Neural progenitor cell (in vitro differentiated cells): Measurements from ENCODE around the gene LSM2. TPM values are rescaled to one million over a fixed set of nuclear protein-coding genes. Genes with fewer than 3 reads are reported as not detected.
A peak's percentile ranks its signal among the peaks of the same experiment; 100 is the strongest.

Experiments used
- DNase-seq: peaks from one replicate; pipeline ENCODE4 v3.0.0-alpha.2; 2016; ENCODE audit warnings: low spot score
- H2AFZ ChIP-seq: fragments of 200-600 bp; sonication (generic); replicated peaks from 2 replicates; pipeline ENCODE4 v1.6.1; 2016; ENCODE audit warnings: antibody characterized with exemption
- H3F3A ChIP-seq: fragments of 200-600 bp; sonication (generic); 2 replicates; pipeline ENCODE4 v1.6.1; 2016; ENCODE audit warnings: antibody characterized with exemption, low read depth
- H3K27ac ChIP-seq: fragments of 200-600 bp; sonication (generic); 2 replicates; pipeline ENCODE4 v1.5.1; 2016; ENCODE audit warnings: mild to moderate bottlenecking
- H3K27me3 ChIP-seq: fragments of 200-600 bp; sonication (generic); 2 replicates; pipeline ENCODE4 v1.6.1; 2016; ENCODE audit warnings: mild to moderate bottlenecking, moderate library complexity
- H3K36me3 ChIP-seq: fragments of 200-600 bp; sonication (generic); 2 replicates; pipeline ENCODE4 v1.5.1; 2016
- H3K4me1 ChIP-seq: fragments of 200-600 bp; sonication (generic); 2 replicates; pipeline ENCODE4 v1.6.1; 2016; ENCODE audit warnings: mixed run types
- H3K4me2 ChIP-seq: fragments of 200-600 bp; sonication (generic); 2 replicates; pipeline ENCODE4 v1.6.1; 2016
- H3K4me3 ChIP-seq: fragments of 200-600 bp; sonication (generic); 2 replicates; pipeline ENCODE4 v1.5.1; 2016
- H3K79me2 ChIP-seq: fragments of 200-600 bp; sonication (generic); 2 replicates; pipeline ENCODE4 v1.6.1; 2016; ENCODE audit warnings: low read depth
- H3K9ac ChIP-seq: fragments of 200-600 bp; sonication (generic); 2 replicates; pipeline ENCODE4 v1.6.1; 2016
- H3K9me3 ChIP-seq: fragments of 200-600 bp; sonication (generic); 2 replicates; pipeline ENCODE4 v1.5.1; 2016; ENCODE audit warnings: low read depth
- H4K20me1 ChIP-seq: fragments of 200-600 bp; sonication (generic); 2 replicates; pipeline ENCODE4 v1.6.1; 2016; ENCODE audit warnings: low read depth
- H3K27ac Mint-ChIP-seq: 3 replicates; pipeline ENCODE4 v1.8.0; 2021; ENCODE audit warnings: mixed read lengths
- H3K27me3 Mint-ChIP-seq: 2 replicates; pipeline ENCODE4 v1.8.0; 2022; ENCODE audit warnings: low read depth, mild to moderate bottlenecking, inconsistent platforms, moderate library complexity, mixed read lengths; ENCODE audit not compliant: insufficient read depth
- H3K36me3 Mint-ChIP-seq: 3 replicates; pipeline ENCODE4 v1.8.0; 2021; ENCODE audit warnings: mixed read lengths
- H3K4me1 Mint-ChIP-seq: 3 replicates; pipeline ENCODE4 v1.8.0; 2021; ENCODE audit warnings: mixed read lengths
- H3K4me3 Mint-ChIP-seq: 3 replicates; pipeline ENCODE4 v1.8.0; 2021; ENCODE audit warnings: mild to moderate bottlenecking, moderate library complexity, mixed read lengths
- H3K9me3 Mint-ChIP-seq: 3 replicates; pipeline ENCODE4 v1.8.0; 2020; ENCODE audit warnings: mixed read lengths
- CTCF ChIP-seq: fragments of 200-600 bp; sonication (generic); IDR thresholded peaks from 2 replicates; pipeline ENCODE4 v1.5.1; 2017; ENCODE audit warnings: antibody characterized with exemption, mild to moderate bottlenecking
- EZH2 ChIP-seq: fragments of 200-600 bp; sonication (generic); IDR thresholded peaks from 2 replicates; pipeline ENCODE4 v1.6.1; 2017; ENCODE audit warnings: antibody characterized with exemption, mild to moderate bottlenecking, moderate library complexity
- EZH2phosphoT487 ChIP-seq: fragments of 200-600 bp; sonication (generic); IDR thresholded peaks from 2 replicates; pipeline ENCODE4 v1.6.1; 2017; ENCODE audit warnings: antibody characterized with exemption
- small RNA-seq: library from RNA; depleted of rRNA; stranded (forward); fragments of <200 nt; gene quantifications from one replicate; pipeline ENCODE3, GENCODE V24; 2015
- total RNA-seq: library from RNA; depleted of rRNA; stranded (reverse); fragments of >200 nt; gene quantifications from 2 replicates; pipeline ENCODE4 v1.2.3, GENCODE V29; 2015; ENCODE audit warnings: low replicate concordance

The LSM2 gene
- total RNA-seq, 1 donor from 2014 or later, result 105 TPM

GRCh38 chr6:31752739-31753319 lies 53.9 kb downstream of the LSM2 start:
- no peak overlapping the region for H3K4me3 ChIP-seq
- no peak overlapping the region for H3K4me2 ChIP-seq
- no peaks in the 10 kb centered on the region for H3K79me2 ChIP-seq
- no peak overlapping the region for H3K9ac ChIP-seq
- no peaks in the 10 kb centered on the region for H3K36me3 ChIP-seq
- H3K27ac Mint-ChIP-seq, result no peak overlapping the region
- H3K36me3 Mint-ChIP-seq, result peaks cover 8% of the 10 kb centered on the region
- TF ChIP-seq EZH2, result no peak
- TF ChIP-seq EZH2phosphoT487, result no peak
- TF ChIP-seq CTCF, result no peak
- no peaks in the 10 kb centered on the region for H4K20me1 ChIP-seq
- H3K4me3 Mint-ChIP-seq, result no peak overlapping the region
- no peaks in the 10 kb centered on the region for H3K4me1 ChIP-seq
- no peaks in the 10 kb centered on the region for H3K27me3 ChIP-seq
- no peaks in the 10 kb centered on the region for H3K9me3 ChIP-seq
- H3K4me1 Mint-ChIP-seq, result no peaks in the 10 kb centered on the region
- no peak overlapping the region for H3K27ac ChIP-seq
- no peaks in the 10 kb centered on the region for H3K9me3 Mint-ChIP-seq
- no peak for DNase-seq
- H3K27me3 Mint-ChIP-seq, result peaks cover 4% of the 10 kb centered on the region
- no peak overlapping the region for H2AFZ ChIP-seq
- peaks cover 6% of the 10 kb centered on the region for H3F3A ChIP-seq

- TF ChIP-seq CTCF, result no peak
- no peak for TF ChIP-seq EZH2phosphoT487
- TF ChIP-seq EZH2, result no peak
- no peaks in the 10 kb centered on the region for H3K36me3 ChIP-seq
- no peaks in the 10 kb centered on the region for H3K4me1 ChIP-seq
- Mint-ChIP-seq H3K4me3 (no peak overlapping the region), H3K27me3 (peaks cover 5% of the 10 kb centered on the region), H3K27ac (no peak overlapping the region), H3K9me3 (no peaks in the 10 kb centered on the region), H3K36me3 (peaks cover 15% of the 10 kb centered on the region), H3K4me1 (peaks cover 5% of the 10 kb centered on the region)
- H3K9ac ChIP-seq, result no peak overlapping the region
- no peak for DNase-seq
- no peak overlapping the region for H3K4me2 ChIP-seq
- H3K79me2 ChIP-seq, result no peaks in the 10 kb centered on the region
- peaks cover 6% of the 10 kb centered on the region for H3F3A ChIP-seq
- no peaks in the 10 kb centered on the region for H3K9me3 ChIP-seq
- H4K20me1 ChIP-seq, result no peaks in the 10 kb centered on the region
- no peak overlapping the region for H2AFZ ChIP-seq
- H3K27ac ChIP-seq, result no peak overlapping the region
- no peak overlapping the region for H3K4me3 ChIP-seq
- no peaks in the 10 kb centered on the region for H3K27me3 ChIP-seq
These were observed 56.2 kb downstream of the LSM2 start for GRCh38 chr6:31750411-31751022.

- peak overlapping the region; percentile 26 for H3K27ac Mint-ChIP-seq
- H3K27me3 Mint-ChIP-seq, result peaks cover 6% of the 10 kb centered on the region
- H3K4me3 Mint-ChIP-seq, result no peak overlapping the region
- no peaks in the 10 kb centered on the region for H3K79me2 ChIP-seq
- no peak overlapping the region for H3K4me3 ChIP-seq
- H3K9me3 ChIP-seq, result no peaks in the 10 kb centered on the region
- no peaks in the 10 kb centered on the region for H4K20me1 ChIP-seq
- no peaks in the 10 kb centered on the region for H3K27me3 ChIP-seq
- H3F3A ChIP-seq, result peaks cover 14% of the 10 kb centered on the region
- TF ChIP-seq EZH2 (no peak), EZH2phosphoT487 (no peak), CTCF (no peak)
- no peak overlapping the region for H3K9ac ChIP-seq
- peaks cover 10% of the 10 kb centered on the region for H3K4me1 ChIP-seq
- H3K4me2 ChIP-seq, result no peak overlapping the region
- H3K36me3 ChIP-seq, result no peaks in the 10 kb centered on the region
- peaks cover 20% of the 10 kb centered on the region for H3K36me3 Mint-ChIP-seq
- H2AFZ ChIP-seq, result no peak overlapping the region
- no peaks in the 10 kb centered on the region for H3K9me3 Mint-ChIP-seq
- H3K4me1 Mint-ChIP-seq, result peaks cover 12% of the 10 kb centered on the region
- no peak overlapping the region for H3K27ac ChIP-seq
- DNase-seq, result no peak
These were observed 57.3 kb downstream of the LSM2 start for GRCh38 chr6:31749301-31750036.

Small RNAs within 50 kb of the gene (small RNA-seq; reads per million reads assigned to genes)
- gene MSH5-SAPCD1, result not detected
- gene RF00019, result not detected
- gene RNU6-850P, result not detected
- not detected for gene SAPCD1
- 186 reads per million, percentile 99 among the genes with 10 or more reads in this experiment for gene SNORD48
- gene SNORD52, result not detected

Other genes with a start within 250 kb of the LSM2 start
- gene LTA, start 234.7 kb downstream of the LSM2 start, total RNA-seq, result not detected in 2 replicates
- 0.19 TPM in 1 of 2 replicates, not detected in the other for gene TNF, start 231.4 kb downstream of the LSM2 start, total RNA-seq
- gene LTB, start 224.5 kb downstream of the LSM2 start, total RNA-seq, result 0.15 TPM in 1 of 2 replicates, not detected in the other
- not detected in 2 replicates for gene LST1, start 220.7 kb downstream of the LSM2 start, total RNA-seq
- gene NCR3, start 214.0 kb downstream of the LSM2 start, total RNA-seq, result not detected in 2 replicates
- not detected in 2 replicates for gene AIF1, start 191.7 kb downstream of the LSM2 start, total RNA-seq
- gene PRRC2A, start 186.3 kb downstream of the LSM2 start, total RNA-seq, result 55.5 and 138 TPM in 2 replicates
- gene BAG6, start 154.3 kb downstream of the LSM2 start, total RNA-seq, result 171 and 310 TPM in 2 replicates
- gene APOM, start 151.1 kb downstream of the LSM2 start, total RNA-seq, result 2.6 and 4.2 TPM in 2 replicates
- 14.6 and 17.1 TPM in 2 replicates for gene C6orf47, start 146.2 kb downstream of the LSM2 start, total RNA-seq
- 20.2 and 21.0 TPM in 2 replicates for gene GPANK1, start 142.0 kb downstream of the LSM2 start, total RNA-seq
- 126 and 190 TPM in 2 replicates for gene CSNK2B, start 140.9 kb downstream of the LSM2 start, total RNA-seq
- gene LY6G5B, start 137.0 kb downstream of the LSM2 start, total RNA-seq, result 2.8 and 8.6 TPM in 2 replicates
- 0.09 TPM in 1 of 2 replicates, not detected in the other for gene LY6G5C, start 125.9 kb downstream of the LSM2 start, total RNA-seq
- gene ABHD16A, start 103.6 kb downstream of the LSM2 start, total RNA-seq, result 21.3 and 45.0 TPM in 2 replicates
- not detected in 2 replicates for gene LY6G6F, start 100.1 kb downstream of the LSM2 start, total RNA-seq
- gene LY6G6D, start 91.6 kb downstream of the LSM2 start, total RNA-seq, result 0.90 TPM in 1 of 2 replicates, not detected in the other
- gene LY6G6C, start 85.2 kb downstream of the LSM2 start, total RNA-seq, result not detected in 2 replicates
- gene MPIG6B, start 83.6 kb downstream of the LSM2 start, total RNA-seq, result not detected in 2 replicates
- 94.3 and 202 TPM in 2 replicates for gene DDAH2, start 77.7 kb downstream of the LSM2 start, total RNA-seq
- gene CLIC1, start 70.4 kb downstream of the LSM2 start, total RNA-seq, result 234 and 307 TPM in 2 replicates
- gene MSH5, start 67.0 kb downstream of the LSM2 start, total RNA-seq, result 45.5 and 50.9 TPM in 2 replicates
- gene SAPCD1, start 44.3 kb downstream of the LSM2 start, total RNA-seq, result 10.1 and 11.9 TPM in 2 replicates
- 0.15 and 0.34 TPM in 2 replicates for gene VWA7, start 29.6 kb downstream of the LSM2 start, total RNA-seq
- 34.1 and 66.8 TPM in 2 replicates for gene VARS1, start 11.2 kb downstream of the LSM2 start, total RNA-seq
- 0.49 and 1.2 TPM in 2 replicates for gene HSPA1L, start 8.3 kb upstream of the LSM2 start, total RNA-seq
- gene HSPA1A, start 8.6 kb upstream of the LSM2 start, total RNA-seq, result 36.0 and 84.3 TPM in 2 replicates
- gene HSPA1B, start 20.8 kb upstream of the LSM2 start, total RNA-seq, result 35.3 and 65.1 TPM in 2 replicates
- 17.4 and 30.3 TPM in 2 replicates for gene NEU1, start 55.9 kb upstream of the LSM2 start, total RNA-seq
- gene SLC44A4, start 72.0 kb upstream of the LSM2 start, total RNA-seq, result 0.32 and 0.93 TPM in 2 replicates
- gene EHMT2, start 90.7 kb upstream of the LSM2 start, total RNA-seq, result 93.3 and 189 TPM in 2 replicates
- gene ZBTB12, start 95.1 kb upstream of the LSM2 start, total RNA-seq, result 8.4 and 25.6 TPM in 2 replicates
- 1.1 and 1.4 TPM in 2 replicates for gene C2, start 120.8 kb upstream of the LSM2 start, total RNA-seq
- 0.50 TPM in 1 of 2 replicates, not detected in the other for gene CFB, start 139.1 kb upstream of the LSM2 start, total RNA-seq
- 129 and 135 TPM in 2 replicates for gene NELFE, start 152.0 kb upstream of the LSM2 start, total RNA-seq
- 21.0 and 50.5 TPM in 2 replicates for gene SKIC2, start 152.2 kb upstream of the LSM2 start, total RNA-seq
- gene DXO, start 165.2 kb upstream of the LSM2 start, total RNA-seq, result 10.2 and 23.0 TPM in 2 replicates
- gene C4A, start 175.1 kb upstream of the LSM2 start, total RNA-seq, result 1.7 and 4.3 TPM in 2 replicates
- gene C4B, start 207.8 kb upstream of the LSM2 start, total RNA-seq, result 0.30 and 1.5 TPM in 2 replicates
- gene CYP21A2, start 231.4 kb upstream of the LSM2 start, total RNA-seq, result 0.09 TPM in 1 of 2 replicates, not detected in the other